ENCODE measurements around the gene CTNND1. TPM values are rescaled to one million over a fixed set of nuclear protein-coding genes. Genes with fewer than 3 reads are reported as not detected.

CTNND1 gene
- total and polyA plus RNA-seq, 2 experiments from 2014 or later: 39.1 to 136 TPM

DNA sequence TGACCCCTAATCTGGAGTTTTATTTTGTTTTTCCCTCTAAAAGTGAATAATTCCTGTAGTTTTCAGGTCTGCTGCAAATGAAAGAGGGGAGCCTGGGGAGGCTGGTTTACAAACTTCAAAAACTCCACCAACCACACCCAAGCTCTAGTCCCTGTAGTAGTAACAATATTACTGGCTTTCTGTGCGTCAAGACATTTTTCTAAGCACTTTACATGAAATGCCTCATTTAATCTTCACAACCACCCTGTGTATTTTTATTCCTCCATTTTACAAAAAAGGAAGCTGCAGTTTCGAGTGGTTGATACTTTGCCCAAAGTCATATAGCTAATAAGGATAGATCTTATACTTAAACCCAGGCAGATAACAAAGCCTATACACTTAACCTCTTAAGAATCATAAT is 23.5 kb downstream of the CTNND1 start (continued):
- TF ChIP-seq EZH2 (IDR thresholded peaks at IDR 0.05; ENCODE audit: low read depth, unreplicated experiment): no peak

GRCh38 chr11:57786436-57786835 is 24.8 kb downstream of the CTNND1 start:
- Histone ChIP-seq H3K4me1 (ENCODE audit: insufficient read depth) (peaks cover 38% of the 10 kb centered on the region), H3F3A (replicated peaks; ENCODE audit: low read depth) (no peaks in the 10 kb centered on the region), H3K79me2 (replicated peaks; ENCODE audit: insufficient read depth) (peaks cover 98% of the 10 kb centered on the region), H4K20me1 (replicated peaks; ENCODE audit: insufficient read depth) (peaks cover 19% of the 10 kb centered on the region), H2AFZ (no peak overlapping the region), H3K27me3 (ENCODE audit: insufficient read depth) (no peaks in the 10 kb centered on the region), H3K9me2 (ENCODE audit: insufficient read depth) (no peaks in the 10 kb centered on the region), H3K36me3 (ENCODE audit: insufficient read depth) (no peaks in the 10 kb centered on the region), H3K4me2 (no peak overlapping the region), H3K4me3 (no peak overlapping the region), H3K27ac (ENCODE audit: low read depth) (no peak overlapping the region)
- Mint-ChIP-seq H3K9me3 (no peaks in the 10 kb centered on the region), H3K27me3 (ENCODE audit: insufficient read depth, low read depth, poor library complexity) (peaks cover 6% of the 10 kb centered on the region), H3K36me3 (ENCODE audit: low read depth) (peaks cover 7% of the 10 kb centered on the region), H3K27ac (no peak overlapping the region), H3K4me3 (no peak overlapping the region), H3K4me1 (peaks cover 57% of the 10 kb centered on the region)
- no peak for DNase-seq (ENCODE audit: low spot score)
- no peak for ATAC-seq
- no peak for TF ChIP-seq ZNF462 (CRISPR knock-in tag; IDR thresholded peaks at IDR 0.05)
- TF ChIP-seq NANOG (IDR thresholded peaks at IDR 0.05; ENCODE audit: borderline replicate concordance): no peak
- TF ChIP-seq, protein P1, sequence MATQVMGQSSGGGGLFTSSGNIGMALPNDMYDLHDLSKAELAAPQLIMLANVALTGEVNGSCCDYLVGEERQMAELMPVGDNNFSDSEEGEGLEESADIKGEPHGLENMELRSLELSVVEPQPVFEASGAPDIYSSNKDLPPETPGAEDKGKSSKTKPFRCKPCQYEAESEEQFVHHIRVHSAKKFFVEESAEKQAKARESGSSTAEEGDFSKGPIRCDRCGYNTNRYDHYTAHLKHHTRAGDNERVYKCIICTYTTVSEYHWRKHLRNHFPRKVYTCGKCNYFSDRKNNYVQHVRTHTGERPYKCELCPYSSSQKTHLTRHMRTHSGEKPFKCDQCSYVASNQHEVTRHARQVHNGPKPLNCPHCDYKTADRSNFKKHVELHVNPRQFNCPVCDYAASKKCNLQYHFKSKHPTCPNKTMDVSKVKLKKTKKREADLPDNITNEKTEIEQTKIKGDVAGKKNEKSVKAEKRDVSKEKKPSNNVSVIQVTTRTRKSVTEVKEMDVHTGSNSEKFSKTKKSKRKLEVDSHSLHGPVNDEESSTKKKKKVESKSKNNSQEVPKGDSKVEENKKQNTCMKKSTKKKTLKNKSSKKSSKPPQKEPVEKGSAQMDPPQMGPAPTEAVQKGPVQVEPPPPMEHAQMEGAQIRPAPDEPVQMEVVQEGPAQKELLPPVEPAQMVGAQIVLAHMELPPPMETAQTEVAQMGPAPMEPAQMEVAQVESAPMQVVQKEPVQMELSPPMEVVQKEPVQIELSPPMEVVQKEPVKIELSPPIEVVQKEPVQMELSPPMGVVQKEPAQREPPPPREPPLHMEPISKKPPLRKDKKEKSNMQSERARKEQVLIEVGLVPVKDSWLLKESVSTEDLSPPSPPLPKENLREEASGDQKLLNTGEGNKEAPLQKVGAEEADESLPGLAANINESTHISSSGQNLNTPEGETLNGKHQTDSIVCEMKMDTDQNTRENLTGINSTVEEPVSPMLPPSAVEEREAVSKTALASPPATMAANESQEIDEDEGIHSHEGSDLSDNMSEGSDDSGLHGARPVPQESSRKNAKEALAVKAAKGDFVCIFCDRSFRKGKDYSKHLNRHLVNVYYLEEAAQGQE (IDR thresholded peaks at IDR 0.05; ENCODE audit: unreplicated experiment): no peak
- TF ChIP-seq, protein P2, sequence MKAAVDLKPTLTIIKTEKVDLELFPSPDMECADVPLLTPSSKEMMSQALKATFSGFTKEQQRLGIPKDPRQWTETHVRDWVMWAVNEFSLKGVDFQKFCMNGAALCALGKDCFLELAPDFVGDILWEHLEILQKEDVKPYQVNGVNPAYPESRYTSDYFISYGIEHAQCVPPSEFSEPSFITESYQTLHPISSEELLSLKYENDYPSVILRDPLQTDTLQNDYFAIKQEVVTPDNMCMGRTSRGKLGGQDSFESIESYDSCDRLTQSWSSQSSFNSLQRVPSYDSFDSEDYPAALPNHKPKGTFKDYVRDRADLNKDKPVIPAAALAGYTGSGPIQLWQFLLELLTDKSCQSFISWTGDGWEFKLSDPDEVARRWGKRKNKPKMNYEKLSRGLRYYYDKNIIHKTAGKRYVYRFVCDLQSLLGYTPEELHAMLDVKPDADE (IDR thresholded peaks at IDR 0.05): no peak
- no peak for TF ChIP-seq EZH2phosphoT487 (IDR thresholded peaks at IDR 0.05; ENCODE audit: unreplicated experiment)
- no peak for TF ChIP-seq CREB1 (CRISPR knock-in tag; IDR thresholded peaks at IDR 0.05; ENCODE audit: low read depth)
- TF ChIP-seq POLR2AphosphoS5 (IDR thresholded peaks at IDR 0.05; ENCODE audit: low read depth): no peak
- TF ChIP-seq STAT1 (IDR thresholded peaks at IDR 0.05; ENCODE audit: unreplicated experiment): no peak

Measured in GM23338 (cell line).